ENCODE measurements around the gene MEIS1. TPM values are rescaled to one million over a fixed set of nuclear protein-coding genes. Genes with fewer than 3 reads are reported as not detected.

Gene MEIS1
- total RNA-seq, 2 experiments from 2014 or later = 5.4 to 7.3 TPM

DNA sequence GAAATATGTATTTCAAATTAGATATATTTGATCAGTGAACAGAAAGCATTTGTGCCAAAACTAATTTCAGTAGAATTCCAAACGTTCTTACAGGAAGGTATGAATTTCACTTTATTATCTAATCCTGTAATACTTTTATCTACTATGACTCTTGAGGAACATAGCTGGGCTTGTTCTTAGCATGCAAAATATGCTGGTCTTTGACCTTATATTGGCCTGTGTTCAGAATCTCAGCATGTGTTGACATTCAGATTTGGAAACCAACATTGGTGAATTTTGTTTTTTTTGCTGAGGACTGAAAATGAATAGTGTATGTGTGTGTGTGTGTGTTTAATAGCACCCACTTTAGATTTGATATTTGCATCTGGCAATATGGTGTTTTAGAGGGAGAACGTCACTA, 112.2 kb downstream of the MEIS1 start:
- Histone ChIP-seq H3K9me3 (ENCODE audit: low read length) (no peaks in the 10 kb centered on the region), H4K20me1 (ENCODE audit: insufficient read depth, low read length) (no peaks in the 10 kb centered on the region), H3K4me3 (ENCODE audit: low read depth, low read length, poor library complexity, severe bottlenecking) (no peak overlapping the region), H3K4me1 (ENCODE audit: insufficient read depth, low read length, poor library complexity, severe bottlenecking) (no peaks in the 10 kb centered on the region), H3K9me2 (ENCODE audit: insufficient read depth, low read length) (no peaks in the 10 kb centered on the region), H3K79me2 (ENCODE audit: insufficient read depth, low read depth, low read length) (no peaks in the 10 kb centered on the region), H2AFZ (ENCODE audit: low read length) (no peak overlapping the region), H3K27ac (ENCODE audit: low read depth, low read length, poor library complexity, severe bottlenecking) (no peak overlapping the region), H3K4me2 (ENCODE audit: low read length) (no peak overlapping the region), H3K36me3 (ENCODE audit: insufficient read depth, low read length) (no peaks in the 10 kb centered on the region)
- intact Hi-C loops (cut with micrococcal nuclease; ENCODE audit: unreplicated experiment) = no loop called here
- CTCF ChIA-PET (ENCODE audit: unreplicated experiment) = no interaction called here
- DNase-seq (ENCODE audit: low spot score) = no peak
- POLR2A ChIA-PET = interaction anchor here (0.6 to 1.9 kb wide), 3 partner anchors 10 to 163 kb away, joined by 3 to 5 read pairs (median 4); no protein-coding TSS in a partner anchor
- no TSS peak for BruUV-seq (replicated peaks)
- TF ChIP-seq CTCF (conservative IDR thresholded peaks at IDR 0.05; ENCODE audit: low read length) = no peak
- no peak for TF ChIP-seq EZH2phosphoT487 (IDR thresholded peaks at IDR 0.05; ENCODE audit: borderline replicate concordance, low read depth, low read length)

DNA sequence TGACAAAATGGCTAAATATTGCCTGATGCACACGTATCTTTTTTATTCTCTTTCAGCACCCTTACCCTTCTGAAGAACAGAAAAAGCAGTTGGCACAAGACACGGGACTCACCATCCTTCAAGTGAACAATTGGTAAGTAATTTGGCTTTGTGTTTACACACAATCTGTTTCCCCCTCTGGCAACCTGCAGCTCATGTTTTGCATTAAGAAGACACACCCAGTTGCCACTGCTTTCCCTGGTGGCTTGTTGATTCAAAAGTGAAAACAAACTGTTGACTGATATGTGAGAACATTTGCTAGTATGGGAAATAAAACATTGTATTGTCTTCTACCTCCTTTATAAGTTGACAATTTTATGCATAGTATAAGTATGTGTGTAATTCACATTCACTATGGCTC, 113.0 kb downstream of the MEIS1 start:
- Histone ChIP-seq H3K36me3 (ENCODE audit: insufficient read depth, low read length) (no peaks in the 10 kb centered on the region), H4K20me1 (ENCODE audit: insufficient read depth, low read length) (no peaks in the 10 kb centered on the region), H3K9me2 (ENCODE audit: insufficient read depth, low read length) (no peaks in the 10 kb centered on the region), H3K4me1 (ENCODE audit: insufficient read depth, low read length, poor library complexity, severe bottlenecking) (no peaks in the 10 kb centered on the region), H3K4me2 (ENCODE audit: low read length) (no peak overlapping the region), H3K9me3 (ENCODE audit: low read length) (no peaks in the 10 kb centered on the region), H2AFZ (ENCODE audit: low read length) (no peak overlapping the region), H3K4me3 (ENCODE audit: low read depth, low read length, poor library complexity, severe bottlenecking) (no peak overlapping the region), H3K27ac (ENCODE audit: low read depth, low read length, poor library complexity, severe bottlenecking) (no peak overlapping the region), H3K79me2 (ENCODE audit: insufficient read depth, low read depth, low read length) (no peaks in the 10 kb centered on the region)
- ChIA-PET POLR2A (interaction anchor here (1.9 kb wide), 1 partner anchor 12 kb away, joined by 4 read pairs; no protein-coding TSS in a partner anchor), CTCF (ENCODE audit: unreplicated experiment) (no interaction called here)
- intact Hi-C loops (cut with micrococcal nuclease; ENCODE audit: unreplicated experiment) = no loop called here
- no TSS peak for BruUV-seq (replicated peaks)
- DNase-seq (ENCODE audit: low spot score) = no peak
- no peak for TF ChIP-seq CTCF (conservative IDR thresholded peaks at IDR 0.05; ENCODE audit: low read length)
- no peak for TF ChIP-seq EZH2phosphoT487 (IDR thresholded peaks at IDR 0.05; ENCODE audit: borderline replicate concordance, low read depth, low read length)

- POLR2A ChIA-PET = no interaction called here
Observed at GRCh38 chr2:66548422-66548821, 113.5 kb downstream of the MEIS1 start.

More at GRCh38 chr2:66548422-66548821, 113.5 kb downstream of the MEIS1 start:
- Histone ChIP-seq H3K36me3 (ENCODE audit: insufficient read depth, low read length) (no peaks in the 10 kb centered on the region), H3K4me3 (ENCODE audit: low read depth, low read length, poor library complexity, severe bottlenecking) (no peak overlapping the region), H3K79me2 (ENCODE audit: insufficient read depth, low read depth, low read length) (no peaks in the 10 kb centered on the region), H4K20me1 (ENCODE audit: insufficient read depth, low read length) (no peaks in the 10 kb centered on the region), H3K4me2 (ENCODE audit: low read length) (no peak overlapping the region), H2AFZ (ENCODE audit: low read length) (no peak overlapping the region), H3K4me1 (ENCODE audit: insufficient read depth, low read length, poor library complexity, severe bottlenecking) (no peaks in the 10 kb centered on the region), H3K9me2 (ENCODE audit: insufficient read depth, low read length) (no peaks in the 10 kb centered on the region), H3K9me3 (ENCODE audit: low read length) (no peaks in the 10 kb centered on the region), H3K27ac (ENCODE audit: low read depth, low read length, poor library complexity, severe bottlenecking) (no peak overlapping the region)
- no TSS peak for BruUV-seq (replicated peaks)
- intact Hi-C loops (cut with micrococcal nuclease; ENCODE audit: unreplicated experiment) = no loop called here
- CTCF ChIA-PET (ENCODE audit: unreplicated experiment) = no interaction called here
- no peak for DNase-seq (ENCODE audit: low spot score)
- TF ChIP-seq CTCF (conservative IDR thresholded peaks at IDR 0.05; ENCODE audit: low read length) (no peak), EZH2phosphoT487 (IDR thresholded peaks at IDR 0.05; ENCODE audit: borderline replicate concordance, low read depth, low read length) (no peak)
